Common myeloid progenitor, CD34-positive (primary cell): ENCODE data around the gene PAFAH1B1.

ENCODE experiments used
- CTCF ChIA-PET: fragments of 350-600 bp; sonication (Branson Sonifier 250); formaldehyde crosslinking; loops from one replicate; lab custom pipeline; 2021; ENCODE audit warnings: antibody characterized with exemption; lab: Charles Lee
- POLR2A ChIA-PET: fragments of 350-600 bp; sonication (Branson Sonifier 250); formaldehyde crosslinking; loops from one replicate; lab custom pipeline; 2021; ENCODE audit warnings: antibody characterized with exemption; lab: Charles Lee
- DNase-seq, 3 donors: peaks; one replicate each; pipeline versions ENCODE4 v3.0.0 to v3.0.0-alpha.2; 2013
- H3K27ac ChIP-seq, 2 experiments: 1 replicate in 1 of 2; 2 replicates in 1 of 2; pipeline ENCODE4 v1.7.0; 2013; ENCODE audit warnings: inconsistent platforms in 2 of 2, low read length in 2 of 2, mild to moderate bottlenecking in 2 of 2, low read depth in 1 of 2, moderate library complexity in 1 of 2; ENCODE audit not compliant: severe bottlenecking in 2 of 2, insufficient read depth in 1 of 2, poor library complexity in 1 of 2
- H3K27me3 ChIP-seq, 5 experiments: replicated peaks in 2 of 5; 1 replicate in 3 of 5; 2 replicates in 2 of 5; pipeline versions ENCODE4 v1.6.1 to v1.7.0; 2013; ENCODE audit warnings: low read length in 4 of 5, mild to moderate bottlenecking in 2 of 5, moderate library complexity in 2 of 5, inconsistent platforms in 1 of 5; ENCODE audit not compliant: insufficient read depth in 5 of 5, control insufficient read depth in 4 of 5
- H3K36me3 ChIP-seq, 4 experiments: 1 replicate in 2 of 4; 2 replicates in 2 of 4; pipeline versions ENCODE4 v1.6.1 to v1.7.0; 2013; ENCODE audit warnings: low read length in 3 of 4, control low read depth in 1 of 4, mild to moderate bottlenecking in 1 of 4; ENCODE audit not compliant: control insufficient read depth in 4 of 4, insufficient read depth in 4 of 4
- H3K4me1 ChIP-seq, 4 experiments: 1 replicate in 3 of 4; 2 replicates in 1 of 4; pipeline versions ENCODE4 v1.6.1 to v1.7.1; 2013; ENCODE audit warnings: low read length in 3 of 4, mild to moderate bottlenecking in 3 of 4, control low read depth in 1 of 4, inconsistent platforms in 1 of 4, moderate library complexity in 1 of 4; ENCODE audit not compliant: control insufficient read depth in 4 of 4, insufficient read depth in 4 of 4; ENCODE audit errors: control extremely low read depth in 1 of 4
- H3K4me3 ChIP-seq, 7 experiments: 1 replicate in 4 of 7; 2 replicates in 3 of 7; pipeline versions ENCODE4 v1.5.1 to v1.7.0; 2013; ENCODE audit warnings: mild to moderate bottlenecking in 7 of 7, low read length in 6 of 7, moderate library complexity in 6 of 7, inconsistent platforms in 2 of 7, low read depth in 2 of 7, control low read depth in 1 of 7; ENCODE audit not compliant: insufficient read depth in 4 of 7, control insufficient read depth in 1 of 7; ENCODE audit errors: extremely low read depth in 1 of 7
- H3K9me3 ChIP-seq, 5 experiments: 1 replicate in 4 of 5; 2 replicates in 1 of 5; pipeline versions ENCODE4 v1.6.1 to v1.7.1; 2013; ENCODE audit warnings: low read length in 4 of 5, mild to moderate bottlenecking in 2 of 5, inconsistent platforms in 1 of 5, low read depth in 1 of 5, moderate library complexity in 1 of 5; ENCODE audit not compliant: control insufficient read depth in 4 of 5, insufficient read depth in 2 of 5; ENCODE audit errors: control extremely low read depth in 1 of 5
- WGBS: methylation state at CpG from one replicate; pipeline ENCODE4 v1.1.5; 2013; ENCODE audit not compliant: insufficient coverage; 5-methylcytosine and 5-hydroxymethylcytosine counted together

The PAFAH1B1 gene

GRCh38 chr17:2691965-2692780 lies 98.7 kb downstream of the PAFAH1B1 start:
- Histone ChIP-seq H3K27ac (no peak overlapping the region), H3K4me3 (no peak overlapping the region), H3K27me3 (no peaks in the 10 kb centered on the region), H3K9me3 (no peaks in the 10 kb centered on the region), H3K36me3 (peaks cover 3 to 78% (median 43%) of the 10 kb centered on the region in 4 experiments), H3K4me1 (no peaks in the 10 kb centered on the region)
- 97% methylated on average over 46 of the region's 71 CpGs for WGBS
- CTCF ChIA-PET = no interaction called here
- no peak for DNase-seq
- POLR2A ChIA-PET = no interaction called here

- WGBS = 86% methylated on average over 11 of the region's 14 CpGs
- POLR2A ChIA-PET = no interaction called here
- CTCF ChIA-PET = no interaction called here
- no peak overlapping the region for H3K27ac ChIP-seq
- H3K27me3 ChIP-seq = no peaks in the 10 kb centered on the region
- peaks cover 3 to 84% (median 48%) of the 10 kb centered on the region in 4 experiments for H3K36me3 ChIP-seq
- no peak for DNase-seq
- H3K9me3 ChIP-seq = no peaks in the 10 kb centered on the region
- no peak overlapping the region for H3K4me3 ChIP-seq
- H3K4me1 ChIP-seq = no peaks in the 10 kb centered on the region
These were observed 99.3 kb downstream of the PAFAH1B1 start for GRCh38 chr17:2692781-2693135.

- no peak for DNase-seq
- ChIA-PET CTCF (no interaction called here), POLR2A (no interaction called here)
- H3K27ac ChIP-seq = no peak overlapping the region
- H3K4me1 ChIP-seq = no peaks in the 10 kb centered on the region
- peaks cover 3 to 89% (median 56%) of the 10 kb centered on the region in 4 experiments for H3K36me3 ChIP-seq
- H3K27me3 ChIP-seq = no peaks in the 10 kb centered on the region
- no peak overlapping the region for H3K4me3 ChIP-seq
- WGBS = 90% methylated on average over 34 of the region's 37 CpGs
- H3K9me3 ChIP-seq = no peaks in the 10 kb centered on the region
These were observed 100.3 kb downstream of the PAFAH1B1 start for GRCh38 chr17:2693561-2694380.

- Histone ChIP-seq H3K36me3 (peaks cover 3 to 86% (median 59%) of the 10 kb centered on the region in 4 experiments), H3K9me3 (no peaks in the 10 kb centered on the region), H3K4me1 (no peaks in the 10 kb centered on the region), H3K4me3 (no peak overlapping the region), H3K27ac (no peak overlapping the region), H3K27me3 (no peaks in the 10 kb centered on the region)
- ChIA-PET POLR2A (no interaction called here), CTCF (interaction anchor here (1.3 kb wide), 2 partner anchors 11 to 13 kb away, joined by 3 to 4 read pairs; no protein-coding TSS in a partner anchor)
- 92% methylated on average over 36 of the region's 42 CpGs for WGBS
- DNase-seq = no peak
These were observed 101.2 kb downstream of the PAFAH1B1 start for GRCh38 chr17:2694381-2695242.

GRCh38 chr17:2695243-2695960 lies 101.9 kb downstream of the PAFAH1B1 start:
- Histone ChIP-seq H3K27ac (no peak overlapping the region), H3K27me3 (no peaks in the 10 kb centered on the region), H3K4me1 (no peaks in the 10 kb centered on the region), H3K36me3 (peaks cover 3 to 86% (median 58%) of the 10 kb centered on the region in 4 experiments), H3K9me3 (no peaks in the 10 kb centered on the region), H3K4me3 (no peak overlapping the region)
- ChIA-PET POLR2A (no interaction called here), CTCF (interaction anchor here (1.3 kb wide), 2 partner anchors 10 to 12 kb away, joined by 3 to 4 read pairs; no protein-coding TSS in a partner anchor)
- no peak for DNase-seq
- 97% methylated on average over 23 of the region's 28 CpGs for WGBS

- no peak for DNase-seq
- Histone ChIP-seq H3K9me3 (no peaks in the 10 kb centered on the region), H3K4me3 (no peak overlapping the region), H3K36me3 (peaks cover 3 to 86% (median 60%) of the 10 kb centered on the region in 4 experiments), H3K4me1 (no peaks in the 10 kb centered on the region), H3K27ac (no peak overlapping the region), H3K27me3 (no peaks in the 10 kb centered on the region)
- CTCF ChIA-PET = no interaction called here
- 97% methylated on average over 34 of the region's 36 CpGs for WGBS
- POLR2A ChIA-PET = no interaction called here
These were observed 102.7 kb downstream of the PAFAH1B1 start for GRCh38 chr17:2695961-2696760.
